NCI-H460 (cell line): Measurements from ENCODE around the gene ZNF407. TPM values are rescaled to one million over a fixed set of nuclear protein-coding genes. Genes with fewer than 3 reads are reported as not detected.

Source experiments
- DNase-seq: peaks from one replicate; pipeline ENCODE4 v3.0.0-alpha.2; 2016; ENCODE audit warnings: low read depth; ENCODE audit errors: extremely low read depth
- total RNA-seq: library from RNA; depleted of rRNA; stranded (reverse); fragments of >200 nt; shearing (Covaris generic); gene quantifications from 2 replicates; pipeline ENCODE4 v1.2.3, GENCODE V29; 2014

Gene ZNF407
- total RNA-seq, 1 experiment from 2014 or later: 5.7 TPM

DNA sequence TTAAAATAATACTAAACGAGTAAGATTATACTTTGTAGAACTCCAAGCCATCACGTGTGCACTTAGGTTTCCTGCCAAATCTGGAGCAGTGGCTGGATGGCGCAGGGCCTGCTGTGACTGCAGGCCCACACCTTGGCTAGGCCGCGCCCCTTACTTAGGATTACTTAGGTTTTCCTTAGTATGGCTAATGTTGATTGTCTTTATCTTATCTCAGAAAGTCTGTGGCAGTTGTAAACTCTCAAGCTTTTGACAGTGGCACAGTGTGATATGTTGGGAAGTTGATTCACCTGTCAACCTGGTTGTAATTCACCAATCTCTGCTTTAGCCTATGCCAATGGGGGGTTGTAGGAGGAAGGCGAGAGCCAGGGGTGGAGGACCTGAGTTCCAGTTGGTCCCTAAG is 208.4 kb downstream of the ZNF407 start:
- no peak for DNase-seq

DNA sequence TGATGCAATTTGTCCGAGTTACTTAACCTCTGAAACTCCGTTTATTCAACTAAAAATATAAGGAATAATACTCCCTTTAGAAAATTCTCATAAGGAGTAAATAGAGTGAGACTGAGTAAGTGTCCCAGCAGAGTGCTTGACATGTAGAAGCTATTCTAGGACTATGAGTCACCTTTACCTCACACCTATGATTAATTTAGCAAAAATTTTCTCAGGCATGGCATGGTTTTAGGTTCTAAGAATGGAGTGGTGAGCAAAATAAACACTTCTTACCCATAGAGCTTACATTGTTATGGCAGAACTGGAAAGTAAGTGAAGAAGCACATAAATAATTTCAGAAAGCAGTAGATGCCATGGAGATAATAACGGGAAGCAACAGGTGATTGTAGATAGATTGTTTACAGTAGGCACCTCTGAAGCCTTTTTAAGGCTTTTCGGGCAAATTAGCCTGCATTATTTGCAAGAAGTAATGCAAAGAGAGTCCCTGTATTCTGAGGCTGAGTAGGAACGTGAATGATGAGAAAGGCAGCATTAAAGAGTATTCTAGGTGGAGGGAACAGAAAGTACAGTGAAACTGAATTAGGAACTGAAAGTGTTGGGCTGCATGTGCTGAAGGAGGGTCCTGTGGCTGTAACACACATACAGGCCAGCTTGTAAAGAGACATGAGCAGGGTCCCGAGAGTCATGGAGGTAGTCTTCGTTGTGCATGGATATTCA is 209.2 kb downstream of the ZNF407 start:
- DNase-seq: peak; percentile 30

DNA sequence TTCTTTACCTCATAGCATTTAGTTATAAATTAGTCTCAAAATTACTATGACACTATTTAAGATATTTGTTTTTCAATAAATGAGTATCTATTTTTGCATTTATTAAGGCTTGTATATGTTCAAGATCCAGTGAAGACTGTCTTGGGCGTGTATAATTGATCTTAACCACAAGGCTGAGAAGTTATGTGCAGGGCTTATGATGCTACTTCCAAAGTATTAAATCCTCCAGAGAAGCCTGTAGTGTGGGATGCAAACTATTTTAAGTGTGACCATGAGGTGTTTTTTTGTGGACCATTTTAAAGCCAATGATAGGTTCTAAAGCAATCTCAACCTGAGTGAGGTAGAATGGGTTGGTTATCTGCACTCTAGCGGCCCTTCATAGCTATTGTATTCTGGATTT is 219.9 kb downstream of the ZNF407 start:
- no peak for DNase-seq

DNA sequence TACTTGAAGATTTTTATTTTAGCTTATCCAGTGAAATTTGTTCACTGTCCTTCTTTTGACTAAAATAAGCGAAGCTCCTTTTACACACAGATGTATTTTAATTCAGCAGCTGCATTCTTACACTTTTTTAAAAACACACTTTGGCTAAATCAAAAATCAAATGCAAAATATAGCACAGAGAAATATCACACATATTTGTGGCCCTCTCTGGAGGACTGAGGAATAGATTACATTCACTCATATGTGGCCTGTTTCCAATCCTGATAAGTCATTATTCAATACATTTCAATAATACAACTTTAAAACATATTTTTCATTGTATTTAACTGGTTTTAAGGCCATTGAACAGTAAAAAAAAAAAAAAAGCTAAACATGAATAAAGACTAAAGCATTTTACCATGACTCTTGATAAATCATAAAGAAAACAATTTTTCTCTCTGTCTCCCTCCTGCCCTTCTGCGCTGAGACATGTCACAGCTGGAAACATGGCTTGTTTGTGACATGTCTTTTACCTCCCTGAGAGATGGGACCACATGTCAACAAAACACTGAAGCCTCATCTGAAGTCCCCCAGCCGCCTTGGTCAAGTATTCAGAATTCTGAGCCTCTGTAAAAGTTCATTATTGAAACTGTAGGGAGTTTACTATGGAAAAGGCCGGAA is 221.0 kb downstream of the ZNF407 start:
- no peak for DNase-seq

DNA sequence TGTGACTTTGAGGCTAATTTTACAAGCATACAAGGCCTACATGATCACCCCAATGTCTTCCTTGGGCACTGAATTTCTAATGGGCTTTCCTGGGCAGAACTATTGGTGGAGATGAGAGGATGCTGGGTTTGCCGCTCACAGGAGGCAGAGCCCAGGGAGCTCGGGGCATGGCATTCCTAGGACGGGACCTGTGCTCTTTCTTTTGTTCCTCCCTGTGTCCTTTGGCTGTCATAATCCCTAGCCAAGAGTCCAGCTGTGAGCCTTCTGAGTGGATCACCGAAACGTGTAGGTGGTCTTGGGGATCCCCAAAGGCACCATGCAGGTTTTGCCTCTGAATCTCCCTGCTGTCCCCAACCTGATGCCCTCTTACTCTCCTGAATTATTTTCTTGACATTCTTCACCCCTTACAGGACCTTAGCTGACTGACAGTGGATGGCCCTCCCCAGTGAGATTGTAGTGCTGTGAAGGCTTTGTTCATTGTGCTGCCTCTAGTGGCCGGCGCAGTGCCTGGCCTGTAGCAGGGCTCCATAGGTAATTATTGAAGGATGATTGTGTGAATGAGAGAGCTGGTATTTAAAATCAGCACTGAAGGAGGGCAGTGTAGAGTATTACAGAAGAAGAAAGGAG is 221.9 kb downstream of the ZNF407 start:
- DNase-seq: no peak

DNA sequence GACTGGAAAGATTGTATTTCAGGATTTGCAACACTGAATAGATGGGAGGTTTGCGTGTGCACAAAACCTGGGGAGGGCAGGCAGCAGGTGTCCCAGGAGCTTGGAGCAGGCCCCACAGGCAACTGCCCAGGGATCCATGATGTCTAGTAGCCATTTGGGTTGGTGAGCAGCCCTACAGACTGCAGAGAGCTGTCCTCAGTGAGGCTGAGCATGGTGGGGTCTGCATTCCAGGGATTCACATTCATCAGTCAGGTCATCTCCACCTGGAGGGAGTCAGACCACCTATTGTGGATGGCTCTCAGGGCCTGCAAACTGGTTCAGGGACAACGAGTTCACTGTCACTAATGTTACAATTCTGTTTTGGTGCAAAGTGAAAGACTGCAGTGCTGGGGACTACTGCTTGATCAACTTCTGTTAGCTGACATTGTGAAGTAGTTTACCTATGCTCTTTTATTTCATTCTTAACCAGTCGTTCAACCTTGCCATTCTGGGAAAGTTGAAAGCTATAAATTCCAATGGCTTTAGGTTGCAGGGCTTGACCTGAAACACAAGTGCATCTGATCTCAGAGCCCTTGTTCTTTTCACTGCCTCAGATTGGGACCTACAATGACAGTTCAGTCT is 222.6 kb downstream of the ZNF407 start:
- DNase-seq: no peak

DNA sequence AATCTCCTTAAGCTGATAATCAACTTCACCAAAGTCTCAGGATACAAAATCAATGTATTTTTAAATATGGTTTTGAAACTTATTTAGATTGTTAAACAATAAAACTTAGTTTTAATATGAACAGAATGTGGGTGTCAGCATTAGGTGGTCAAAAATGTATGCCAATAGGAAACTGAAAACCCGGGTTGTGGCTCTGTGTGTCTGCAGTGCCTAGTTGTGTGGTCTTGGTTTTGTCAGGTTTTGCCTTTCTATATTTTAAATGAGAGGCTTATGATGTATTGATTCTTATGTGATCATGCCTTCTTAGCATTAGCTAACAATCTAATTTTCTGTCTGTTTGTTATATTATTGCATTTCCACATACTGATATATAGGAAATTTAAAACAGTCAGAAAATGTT is 227.8 kb downstream of the ZNF407 start:
- DNase-seq: no peak

DNA sequence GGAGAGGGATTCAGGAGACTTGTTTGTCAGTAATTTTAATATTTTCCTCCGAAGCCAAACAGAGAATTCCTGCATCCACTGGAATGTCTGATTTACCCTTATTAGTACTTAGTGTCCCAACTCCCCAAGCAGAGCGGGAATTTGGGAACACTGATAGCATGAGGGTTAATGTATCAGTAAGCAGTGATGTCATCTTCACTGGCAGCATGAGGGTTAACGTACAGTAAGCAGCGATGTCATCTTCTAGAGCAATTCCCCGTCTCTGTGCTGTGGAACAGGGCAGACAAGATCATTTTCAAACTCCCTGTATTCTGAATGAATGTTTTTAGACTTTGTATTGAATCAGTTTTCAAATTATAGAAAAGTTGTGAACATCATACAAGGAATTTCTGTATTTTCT is 228.9 kb downstream of the ZNF407 start:
- DNase-seq: no peak

DNA sequence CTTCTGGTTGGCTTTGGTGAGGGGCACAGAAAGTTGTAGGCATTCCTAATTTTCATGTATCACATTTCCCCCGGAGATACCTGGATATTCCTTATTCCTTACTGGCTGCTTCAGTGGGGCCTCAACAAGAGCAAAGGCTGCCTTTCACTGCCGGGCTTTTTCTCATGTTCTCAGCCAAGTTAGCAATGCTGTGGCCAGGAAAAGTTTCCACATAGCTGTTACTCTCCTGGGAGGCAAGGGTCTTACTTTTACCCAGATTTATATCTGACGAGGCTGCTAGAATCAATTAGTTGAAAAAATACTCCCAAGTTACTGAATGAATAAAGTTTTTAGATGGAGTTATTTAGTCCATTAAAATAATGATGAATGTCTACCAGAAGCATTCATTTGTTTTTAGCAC is 230.5 kb downstream of the ZNF407 start:
- no peak for DNase-seq

DNA sequence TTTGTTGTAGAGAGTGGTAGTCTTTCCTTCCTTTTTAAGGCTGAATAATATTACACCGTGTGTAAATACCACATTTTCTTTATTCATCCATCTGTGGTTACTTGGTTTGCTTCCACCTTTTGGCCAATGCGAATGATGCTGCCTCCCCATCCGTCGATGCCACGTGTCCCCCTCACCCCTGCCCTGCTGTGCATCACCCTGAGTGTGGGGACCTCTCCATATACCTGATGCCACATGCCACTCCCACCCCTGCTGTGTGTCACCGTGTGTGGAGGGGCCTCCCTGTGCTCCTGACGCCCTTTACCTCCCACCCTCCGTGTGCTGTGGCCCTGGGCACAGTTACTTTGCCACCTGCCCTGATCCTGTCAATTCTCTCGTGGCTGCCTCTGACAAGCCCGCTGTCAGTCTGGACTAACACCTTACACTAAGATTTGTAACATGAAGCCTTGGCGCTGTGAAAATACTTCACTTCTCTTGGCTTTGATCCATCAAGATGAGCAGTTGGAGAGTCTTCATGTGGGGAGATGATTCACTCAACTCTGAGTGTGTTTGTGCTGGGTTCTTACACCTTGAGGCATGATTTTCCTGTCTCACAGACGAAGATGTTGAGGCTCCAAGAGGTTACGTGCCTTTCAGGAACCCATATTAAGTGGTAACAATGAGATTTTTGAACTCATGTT is 234.0 kb downstream of the ZNF407 start:
- no peak for DNase-seq

DNA sequence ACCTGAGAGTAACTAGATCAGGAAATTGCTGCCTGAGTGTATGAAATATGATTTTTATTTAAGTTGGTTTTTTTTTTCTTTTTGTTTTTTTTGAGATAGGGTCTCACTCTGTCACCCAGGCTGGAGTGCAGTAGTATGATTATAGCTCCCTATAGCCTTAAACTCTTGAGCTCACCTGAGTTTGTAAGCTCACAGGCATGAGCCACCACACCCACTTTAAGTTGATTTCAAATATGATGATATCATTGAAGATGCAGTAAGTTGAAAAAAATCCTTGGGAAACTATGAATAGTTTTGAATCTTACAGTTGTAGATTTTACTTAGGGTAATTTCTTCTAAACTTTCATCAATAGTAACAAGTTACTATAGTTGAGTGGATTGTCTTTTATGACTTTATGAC is 234.7 kb downstream of the ZNF407 start:
- no peak for DNase-seq

DNA sequence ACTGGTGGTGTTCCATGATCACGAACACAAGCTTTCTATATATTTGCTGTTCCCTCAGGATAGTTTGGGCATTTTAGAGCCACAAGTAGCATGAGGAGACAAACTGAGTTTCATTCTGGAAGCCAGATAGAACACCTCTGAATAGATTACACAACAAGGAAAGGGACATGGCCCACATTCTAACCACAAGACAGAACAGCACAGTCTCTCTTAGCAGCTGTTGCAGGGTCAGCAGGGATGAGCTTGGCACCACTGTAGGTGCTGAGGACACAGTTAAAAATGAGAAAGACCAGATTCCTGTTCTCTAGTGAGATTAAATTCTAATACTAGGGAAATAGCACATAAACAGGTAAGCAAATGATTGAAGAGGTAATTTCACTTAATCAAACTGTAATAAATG is 235.3 kb downstream of the ZNF407 start:
- no peak for DNase-seq

DNA sequence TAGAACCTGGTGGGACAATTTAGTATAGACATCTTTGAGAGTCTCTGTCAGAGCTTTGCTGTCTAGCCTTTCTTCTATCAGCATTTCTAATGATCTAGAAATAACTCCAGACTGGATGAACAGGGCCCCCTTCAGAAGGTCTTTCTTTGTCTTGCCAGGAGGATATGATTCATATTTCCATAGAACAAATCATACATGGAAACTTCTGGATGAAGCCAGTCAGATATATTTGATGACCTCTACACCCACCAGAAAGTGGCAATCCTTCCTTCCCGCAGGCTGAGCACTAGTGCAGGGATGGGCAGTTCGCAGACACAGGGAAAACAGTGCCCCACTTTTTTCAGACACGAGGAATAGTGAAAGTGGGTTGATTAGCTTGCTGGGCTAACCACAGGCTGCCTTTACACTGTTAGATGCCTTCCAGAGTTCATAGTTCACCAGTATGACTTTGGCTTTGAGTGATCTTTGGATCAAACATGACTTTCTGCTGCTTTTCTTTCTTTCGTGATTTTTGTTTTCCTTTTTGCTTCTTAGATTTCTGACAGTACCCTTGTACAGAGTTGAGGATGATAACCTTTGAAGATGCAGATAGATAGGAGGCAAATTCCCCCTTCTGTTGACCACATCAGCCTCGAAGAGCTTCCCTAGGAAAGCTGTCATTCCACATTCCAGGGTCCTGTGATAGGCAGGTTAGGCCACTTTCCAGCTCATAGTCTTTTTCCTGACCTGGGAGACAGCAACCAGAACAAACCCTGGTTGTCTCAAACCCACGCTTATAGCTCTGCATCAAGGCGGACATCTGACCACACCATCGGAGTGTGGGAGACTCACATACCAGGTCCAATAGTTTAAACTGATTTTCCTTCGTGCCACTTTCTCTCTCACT is 237.0 kb downstream of the ZNF407 start:
- DNase-seq: no peak

DNA sequence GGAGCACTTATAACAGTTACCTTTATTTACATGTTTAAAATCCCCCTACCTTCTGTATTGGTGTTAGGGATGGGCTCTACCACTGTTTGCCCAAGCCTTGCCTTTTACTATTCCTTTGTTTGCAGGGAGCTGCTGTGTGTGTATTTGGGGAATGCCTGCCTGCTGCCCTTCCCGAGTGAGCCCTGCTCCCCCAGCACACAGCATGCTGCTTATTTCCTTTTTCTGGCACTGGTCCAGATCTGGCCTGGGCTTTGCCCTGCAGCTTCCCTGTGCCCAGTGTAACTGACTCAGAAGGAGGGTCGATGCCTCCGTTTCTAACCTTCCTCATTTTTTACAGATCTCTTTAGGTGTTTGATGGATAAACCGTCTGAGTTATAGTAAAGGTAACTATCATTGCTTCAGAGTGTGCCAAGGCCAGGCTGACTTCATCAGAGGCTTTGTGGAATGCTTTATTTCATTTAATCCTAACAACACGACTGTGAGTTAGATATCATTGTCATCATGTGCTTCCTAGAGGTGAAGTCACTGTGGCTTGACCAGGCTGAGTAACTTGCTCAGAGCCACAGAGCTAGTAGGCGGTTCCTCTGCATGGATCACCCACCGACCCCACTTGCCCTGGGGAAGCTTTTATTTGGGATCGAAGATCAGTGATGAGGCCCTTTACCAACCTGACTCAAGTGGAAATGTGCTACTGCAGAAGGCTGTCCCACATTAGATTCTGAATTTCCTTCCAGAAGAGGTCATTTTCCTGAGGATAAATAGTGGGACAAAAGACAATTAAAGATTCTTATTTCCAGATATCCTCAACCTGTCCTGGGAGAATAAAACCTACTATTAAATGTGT is 238.8 kb downstream of the ZNF407 start:
- no peak for DNase-seq

DNA sequence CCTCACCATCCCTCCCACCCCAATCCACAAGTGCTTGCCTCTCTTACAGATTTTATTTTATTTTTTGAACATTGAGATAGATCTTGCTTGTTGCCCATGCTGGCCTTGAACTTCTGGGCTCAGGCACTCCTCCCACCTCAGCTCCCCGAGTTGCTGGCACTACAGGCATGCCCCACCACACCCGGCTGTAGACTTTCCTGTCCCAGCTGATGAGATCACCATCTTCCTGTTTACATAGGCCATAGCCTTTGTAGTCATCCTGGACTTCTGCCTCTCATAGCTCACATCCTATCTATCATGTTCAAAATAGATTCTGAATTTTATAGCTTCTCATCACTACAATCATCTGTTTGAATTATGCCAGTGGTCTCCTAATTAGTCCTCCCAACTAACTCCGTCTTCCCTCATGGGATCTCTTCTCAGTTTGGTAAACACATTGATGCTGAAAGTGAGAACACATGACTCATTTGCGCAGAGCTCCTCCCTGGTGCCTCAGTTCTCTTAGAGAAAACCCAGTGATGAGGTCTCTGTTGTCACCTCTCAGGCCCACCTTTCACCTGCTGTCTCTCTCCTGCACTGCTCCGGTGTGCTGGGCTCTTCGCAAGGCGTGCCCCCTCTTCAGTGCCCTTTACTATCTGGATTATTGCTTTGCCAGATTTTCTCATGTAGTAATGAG is 243.0 kb downstream of the ZNF407 start:
- peak; percentile 8 for DNase-seq

DNA sequence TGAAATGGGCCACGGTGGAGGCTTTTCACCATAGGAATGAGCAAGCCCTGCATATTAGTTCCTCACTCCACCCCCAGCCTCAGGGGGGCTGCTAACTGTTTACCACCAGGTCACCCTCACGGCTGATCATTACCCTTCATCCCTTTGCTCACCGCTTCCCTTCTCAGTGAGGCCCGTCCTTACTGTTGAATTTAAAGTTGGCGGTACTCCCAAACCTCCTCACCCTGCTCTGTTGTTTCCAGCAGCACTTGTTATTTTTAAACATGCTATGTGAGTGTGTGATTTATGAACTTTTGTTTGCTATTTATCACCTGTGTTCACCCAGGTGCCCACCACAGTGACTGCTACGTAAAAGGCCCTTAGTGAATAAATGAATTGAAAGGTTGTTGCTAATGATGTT is 243.6 kb downstream of the ZNF407 start:
- DNase-seq: no peak

DNA sequence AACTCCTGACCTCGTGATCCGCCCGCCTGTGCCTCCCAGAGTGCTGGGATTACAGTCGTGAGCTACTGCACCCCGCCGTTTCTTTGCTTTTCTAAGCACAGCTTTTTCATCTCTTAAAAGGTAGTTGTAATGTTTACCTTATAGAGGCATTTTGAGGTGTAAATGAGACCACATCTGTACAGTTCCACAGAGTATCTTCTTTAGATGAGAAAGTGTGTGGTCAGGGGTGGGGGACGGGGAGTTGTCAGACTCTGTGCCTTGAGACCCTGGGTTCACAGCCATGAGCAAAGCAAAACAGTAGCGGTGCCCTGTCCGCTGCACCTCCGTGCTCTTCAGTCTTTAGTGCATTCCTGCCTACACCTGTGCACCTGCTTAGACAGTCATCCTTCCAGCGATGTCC is 251.6 kb downstream of the ZNF407 start:
- DNase-seq: no peak

DNA sequence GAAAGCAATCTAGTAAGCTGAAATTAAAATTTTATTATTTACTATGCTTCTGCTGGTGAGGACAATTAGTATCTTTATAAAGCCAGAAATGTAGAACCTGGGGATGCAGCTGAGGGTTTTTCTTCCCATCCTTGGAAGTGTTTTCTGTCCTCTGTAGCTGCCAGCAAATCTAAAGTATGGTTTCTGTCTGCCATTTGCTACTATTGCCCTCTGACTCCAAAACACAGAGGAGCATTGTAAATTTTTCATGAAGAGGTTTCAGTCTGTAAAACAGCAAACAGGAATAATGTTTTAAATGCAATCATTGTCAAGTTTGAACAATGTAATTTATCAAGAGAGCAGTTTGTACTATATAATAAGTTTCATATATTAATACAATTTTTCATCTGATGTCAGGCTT is 258.8 kb downstream of the ZNF407 start:
- DNase-seq: no peak

DNA sequence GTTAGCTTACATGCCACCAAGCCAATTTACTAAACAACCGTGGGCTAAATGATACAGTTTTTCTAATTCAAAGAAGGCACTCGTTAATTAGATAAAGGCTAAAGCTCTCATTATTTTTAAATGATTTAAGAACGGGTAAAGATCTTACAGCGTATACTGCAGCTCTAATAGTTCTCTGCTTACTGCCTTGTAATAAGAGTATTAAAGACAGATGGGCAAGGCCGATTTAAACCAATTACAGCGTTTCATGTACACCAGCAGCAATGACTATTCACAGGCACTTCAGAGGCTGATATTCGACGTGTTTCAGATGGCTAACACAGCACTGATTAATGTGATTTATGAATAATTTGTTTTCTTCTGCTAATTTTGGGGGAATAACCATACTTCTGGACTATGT is 259.3 kb downstream of the ZNF407 start:
- no peak for DNase-seq
